ENCODE measurements around the gene ANK2.

ANK2 gene

GRCh38 chr4:113050837-113051236 lies 1.4 kb downstream of the ANK2 start:
- Histone ChIP-seq H3K27me3 (ENCODE audit: insufficient read depth, low read length, poor library complexity, severe bottlenecking) (no peaks in the 10 kb centered on the region), H3K4me3 (ENCODE audit: low read length, poor library complexity, severe bottlenecking) (no peak overlapping the region), H3K9me3 (ENCODE audit: insufficient read depth, low read depth, low read length) (no peaks in the 10 kb centered on the region), H4K20me1 (ENCODE audit: insufficient read depth, low read length, poor library complexity, severe bottlenecking) (no peaks in the 10 kb centered on the region), H3K9me2 (replicated peaks; ENCODE audit: low read depth, low read length) (no peaks in the 10 kb centered on the region), H3K36me3 (ENCODE audit: insufficient read depth, low read length) (no peaks in the 10 kb centered on the region), H3K4me1 (ENCODE audit: insufficient read depth, low read length, poor library complexity, severe bottlenecking) (peaks cover 26% of the 10 kb centered on the region), H3K4me2 (ENCODE audit: low read depth, low read length, poor library complexity, severe bottlenecking) (peak overlapping the region; percentile 42), H3F3A (ENCODE audit: low read depth) (no peaks in the 10 kb centered on the region), H3K79me2 (ENCODE audit: insufficient read depth, low read length) (no peaks in the 10 kb centered on the region), H2AFZ (ENCODE audit: low read length) (no peak overlapping the region), H3K9ac (ENCODE audit: low read depth, low read length, poor library complexity, severe bottlenecking) (no peak overlapping the region)
- TF ChIP-seq EZH2phosphoT487 (IDR thresholded peaks at IDR 0.05; ENCODE audit: borderline replicate concordance), result no peak
- no peak for TF ChIP-seq CTCF (conservative IDR thresholded peaks at IDR 0.05; ENCODE audit: low read length)

- Histone ChIP-seq H3K9ac (ENCODE audit: low read depth, low read length, poor library complexity, severe bottlenecking) (no peak overlapping the region), H3K4me3 (ENCODE audit: low read length, poor library complexity, severe bottlenecking) (no peak overlapping the region), H2AFZ (ENCODE audit: low read length) (no peak overlapping the region), H3K9me3 (ENCODE audit: insufficient read depth, low read depth, low read length) (no peaks in the 10 kb centered on the region), H3K4me1 (ENCODE audit: insufficient read depth, low read length, poor library complexity, severe bottlenecking) (peaks cover 26% of the 10 kb centered on the region), H3K36me3 (ENCODE audit: insufficient read depth, low read length) (no peaks in the 10 kb centered on the region), H3K79me2 (ENCODE audit: insufficient read depth, low read length) (no peaks in the 10 kb centered on the region), H4K20me1 (ENCODE audit: insufficient read depth, low read length, poor library complexity, severe bottlenecking) (no peaks in the 10 kb centered on the region), H3F3A (ENCODE audit: low read depth) (no peaks in the 10 kb centered on the region), H3K27me3 (ENCODE audit: insufficient read depth, low read length, poor library complexity, severe bottlenecking) (no peaks in the 10 kb centered on the region), H3K4me2 (ENCODE audit: low read depth, low read length, poor library complexity, severe bottlenecking) (no peak overlapping the region), H3K9me2 (replicated peaks; ENCODE audit: low read depth, low read length) (no peaks in the 10 kb centered on the region)
- TF ChIP-seq EZH2phosphoT487 (IDR thresholded peaks at IDR 0.05; ENCODE audit: borderline replicate concordance) (no peak), CTCF (conservative IDR thresholded peaks at IDR 0.05; ENCODE audit: low read length) (no peak)
Measured at GRCh38 chr4:113051361-113051760, 1.9 kb downstream of the ANK2 start.

- peak overlapping the region; percentile 24 for H3K9ac ChIP-seq (ENCODE audit: low read depth, low read length, poor library complexity, severe bottlenecking)
- H3K36me3 ChIP-seq (ENCODE audit: insufficient read depth, low read length), result no peaks in the 10 kb centered on the region
- H3K4me1 ChIP-seq (ENCODE audit: insufficient read depth, low read length, poor library complexity, severe bottlenecking), result peaks cover 26% of the 10 kb centered on the region
- no peaks in the 10 kb centered on the region for H3K27me3 ChIP-seq (ENCODE audit: insufficient read depth, low read length, poor library complexity, severe bottlenecking)
- H3K4me2 ChIP-seq (ENCODE audit: low read depth, low read length, poor library complexity, severe bottlenecking), result peak overlapping the region; percentile 69
- no peaks in the 10 kb centered on the region for H3K9me2 ChIP-seq (replicated peaks; ENCODE audit: low read depth, low read length)
- peak overlapping the region; percentile 33 for H3K4me3 ChIP-seq (ENCODE audit: low read length, poor library complexity, severe bottlenecking)
- no peaks in the 10 kb centered on the region for H3F3A ChIP-seq (ENCODE audit: low read depth)
- no peaks in the 10 kb centered on the region for H3K9me3 ChIP-seq (ENCODE audit: insufficient read depth, low read depth, low read length)
- H3K79me2 ChIP-seq (ENCODE audit: insufficient read depth, low read length), result no peaks in the 10 kb centered on the region
- TF ChIP-seq CTCF (conservative IDR thresholded peaks at IDR 0.05; ENCODE audit: low read length), result no peak
- H2AFZ ChIP-seq (ENCODE audit: low read length), result peak overlapping the region; percentile 65
- H4K20me1 ChIP-seq (ENCODE audit: insufficient read depth, low read length, poor library complexity, severe bottlenecking), result no peaks in the 10 kb centered on the region
Measured at GRCh38 chr4:113052379-113052951, 3.0 kb downstream of the ANK2 start.

Data from Loucy (cell line).